ENCODE results near the gene MAPRE3. TPM values are rescaled to one million over a fixed set of nuclear protein-coding genes. Genes with fewer than 3 reads are reported as not detected.

Gene MAPRE3
- total RNA-seq, 1 experiment from 2014 or later = 0.42 TPM

DNA sequence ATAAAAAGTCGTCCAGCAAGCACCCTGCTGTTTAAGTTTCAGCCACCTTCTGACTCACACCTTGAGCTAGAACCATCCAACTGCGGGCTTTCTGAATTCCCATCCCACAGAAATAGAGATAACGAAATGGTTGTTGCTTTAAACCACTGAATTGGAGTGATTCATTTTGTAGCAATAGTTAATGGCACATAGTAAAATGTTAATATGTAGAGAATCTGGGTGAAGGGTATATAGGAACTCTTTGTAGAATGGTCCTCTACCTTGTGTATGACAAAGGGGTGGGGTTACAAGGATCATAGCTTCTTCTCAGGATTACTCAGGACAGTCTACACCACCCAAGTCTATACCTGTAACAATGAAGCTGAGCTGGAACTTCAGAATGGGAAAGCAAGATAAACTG is 2.4 kb upstream of the MAPRE3 start:
- Histone ChIP-seq H3K4me3 (ENCODE audit: insufficient read depth, low read depth, low read length) (no peak overlapping the region), H3K36me3 (replicated peaks; ENCODE audit: control insufficient read depth, insufficient read depth, low read length) (no peaks in the 10 kb centered on the region), H3K27me3 (ENCODE audit: control insufficient read depth, insufficient read depth, low read length) (peaks cover 22% of the 10 kb centered on the region)
- no peak for DNase-seq

DNA sequence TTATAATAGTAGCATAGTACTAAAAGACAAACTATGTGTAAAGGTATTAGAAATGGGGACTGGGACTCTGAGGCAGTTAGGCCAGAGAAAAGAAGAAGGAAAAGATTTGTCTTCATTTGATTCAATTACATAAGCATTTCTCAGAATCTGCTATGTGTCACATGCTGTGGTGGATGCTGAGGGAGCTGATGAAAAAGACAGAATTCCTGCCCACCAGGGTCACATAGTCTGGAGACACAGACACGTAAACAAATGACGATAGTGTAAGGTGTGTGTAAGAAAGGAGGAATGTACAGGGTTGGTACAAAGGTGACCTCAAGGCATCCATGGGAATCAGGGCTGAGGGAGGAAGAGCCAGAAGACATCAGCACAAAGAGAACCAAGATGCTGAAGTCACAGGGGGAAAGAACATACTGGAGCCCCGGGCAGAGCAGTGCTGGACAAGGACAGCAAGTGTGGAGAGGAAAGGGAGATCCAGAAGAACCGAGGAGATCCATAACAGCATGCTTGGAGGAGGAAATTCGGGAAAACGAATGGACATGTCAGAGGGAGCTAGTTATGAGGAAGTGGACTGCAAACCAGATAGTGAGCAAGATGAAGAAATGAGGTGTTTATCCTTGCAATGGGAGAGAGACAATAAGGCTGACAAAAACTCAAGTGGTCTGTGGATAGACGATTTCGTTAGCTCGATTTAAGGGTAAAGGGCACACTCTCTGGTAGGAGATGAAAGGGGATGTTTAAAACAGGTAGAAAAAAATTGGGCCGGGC is 1.2 kb upstream of the MAPRE3 start:
- no peaks in the 10 kb centered on the region for H3K36me3 ChIP-seq (replicated peaks; ENCODE audit: control insufficient read depth, insufficient read depth, low read length)
- no peak for DNase-seq
- H3K4me3 ChIP-seq (ENCODE audit: insufficient read depth, low read depth, low read length) = no peak overlapping the region
- peaks cover 22% of the 10 kb centered on the region for H3K27me3 ChIP-seq (ENCODE audit: control insufficient read depth, insufficient read depth, low read length)

DNA sequence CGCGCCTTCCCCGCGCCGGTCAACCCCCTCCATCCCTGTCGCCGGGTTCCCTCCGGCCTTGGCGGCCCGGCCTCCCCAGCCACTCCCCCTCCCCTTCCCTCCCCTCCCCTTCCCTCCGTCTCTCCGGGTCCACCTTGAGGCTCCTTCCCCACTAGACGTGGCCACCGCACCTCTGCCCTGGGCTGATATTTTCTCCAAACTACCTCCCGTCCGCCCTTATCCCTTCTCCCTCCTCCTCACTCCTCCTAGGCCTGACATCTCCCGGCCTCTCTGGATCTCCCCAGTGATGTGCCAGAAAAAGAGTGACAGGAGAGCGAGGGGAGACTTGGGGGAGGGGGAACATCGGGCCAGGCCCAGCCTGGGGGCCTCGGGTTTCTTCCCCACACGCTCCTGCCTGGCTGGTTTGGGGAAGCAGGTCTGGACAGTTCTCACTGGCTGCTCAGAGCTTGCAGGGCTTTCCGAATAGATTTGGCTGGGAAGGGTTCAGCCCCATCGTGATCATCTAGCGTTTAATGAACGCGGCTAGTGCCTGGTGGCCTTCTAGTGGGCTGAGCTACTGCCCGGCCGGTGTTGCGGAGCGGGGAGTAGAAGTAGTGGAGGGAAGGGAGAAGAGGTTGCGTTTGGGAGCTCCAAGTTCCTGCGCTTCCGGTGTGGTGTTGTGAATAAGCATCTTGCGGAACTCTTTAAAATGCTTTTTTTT is 641 bp downstream of the MAPRE3 start:
- Histone ChIP-seq H3K36me3 (replicated peaks; ENCODE audit: control insufficient read depth, insufficient read depth, low read length) (no peaks in the 10 kb centered on the region), H3K4me3 (ENCODE audit: insufficient read depth, low read depth, low read length) (peak overlapping the region; percentile 60), H3K27me3 (ENCODE audit: control insufficient read depth, insufficient read depth, low read length) (peaks cover 22% of the 10 kb centered on the region)
- DNase-seq = no peak

DNA sequence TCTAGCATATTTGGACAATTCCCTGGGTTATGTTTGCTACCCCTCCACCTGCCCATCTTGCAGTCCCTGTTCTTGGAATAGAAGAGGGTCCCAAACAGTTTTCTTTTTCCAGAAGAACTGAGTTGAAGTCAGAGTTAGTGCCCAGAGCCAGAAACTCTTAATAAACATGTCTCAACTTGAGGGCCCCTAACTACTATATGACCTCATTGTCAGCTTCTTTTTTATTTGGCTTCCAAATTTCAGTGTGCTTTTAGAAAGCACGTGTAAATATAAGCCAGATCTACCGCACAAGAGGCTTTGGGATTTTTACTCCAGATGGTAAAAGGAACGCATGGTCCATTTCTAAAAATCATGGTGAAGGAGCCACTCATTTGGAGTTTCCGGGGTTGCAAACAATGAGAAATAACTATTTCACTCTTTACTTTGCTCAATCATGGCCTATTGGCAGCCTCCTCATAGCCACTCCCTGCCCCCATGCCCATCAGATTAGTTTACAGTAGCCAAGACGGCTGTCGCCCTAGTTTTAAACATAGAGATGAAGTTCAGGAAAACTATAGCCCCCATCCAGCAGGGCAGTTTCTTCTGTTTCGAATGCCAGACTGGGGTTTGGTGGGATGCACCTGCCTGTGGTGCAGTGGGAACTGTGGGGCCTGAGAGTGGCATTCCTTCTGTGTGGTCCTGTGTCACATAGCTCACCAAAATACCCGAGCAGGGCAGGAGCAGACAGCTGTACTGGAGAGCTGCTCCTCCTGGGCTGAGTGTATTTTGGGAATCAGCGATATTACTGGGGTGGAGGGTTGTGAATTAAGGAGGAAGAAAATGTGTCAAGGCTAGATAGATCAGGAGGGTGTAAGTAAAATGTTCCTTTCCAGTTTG is 1.7 kb downstream of the MAPRE3 start:
- Histone ChIP-seq H3K4me3 (ENCODE audit: insufficient read depth, low read depth, low read length) (no peak overlapping the region; the same call in 1 of the 2 replicates), H3K36me3 (replicated peaks; ENCODE audit: control insufficient read depth, insufficient read depth, low read length) (no peaks in the 10 kb centered on the region), H3K27me3 (ENCODE audit: control insufficient read depth, insufficient read depth, low read length) (peaks cover 22% of the 10 kb centered on the region)

DNA sequence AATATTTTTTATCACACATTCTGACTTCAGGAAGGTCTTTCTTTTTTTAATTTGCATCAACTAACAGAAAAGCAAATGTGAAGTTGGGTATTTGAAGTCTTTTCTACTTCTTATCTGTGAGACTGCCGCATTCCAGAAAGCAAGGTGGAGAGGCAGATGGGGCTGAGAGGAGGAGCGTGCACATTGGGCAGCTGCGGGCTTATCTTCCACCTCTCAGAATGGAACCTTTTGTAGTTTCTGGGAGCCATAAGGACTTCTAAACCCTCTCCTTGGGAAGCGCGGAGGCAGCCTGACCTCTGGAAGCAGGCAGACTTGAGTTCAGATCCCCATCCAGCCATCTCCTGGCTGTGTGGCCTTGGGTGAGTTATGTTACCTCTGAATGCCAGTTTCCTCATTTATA is 3.9 kb downstream of the MAPRE3 start:
- peak; percentile 45 for DNase-seq
- no peak overlapping the region for H3K4me3 ChIP-seq (ENCODE audit: insufficient read depth, low read depth, low read length)
- no peaks in the 10 kb centered on the region for H3K36me3 ChIP-seq (replicated peaks; ENCODE audit: control insufficient read depth, insufficient read depth, low read length)
- peaks cover 13% of the 10 kb centered on the region for H3K27me3 ChIP-seq (ENCODE audit: control insufficient read depth, insufficient read depth, low read length)

More for the DNA sequence above, 1.7 kb downstream of the MAPRE3 start:
- DNase-seq = no peak

DNA sequence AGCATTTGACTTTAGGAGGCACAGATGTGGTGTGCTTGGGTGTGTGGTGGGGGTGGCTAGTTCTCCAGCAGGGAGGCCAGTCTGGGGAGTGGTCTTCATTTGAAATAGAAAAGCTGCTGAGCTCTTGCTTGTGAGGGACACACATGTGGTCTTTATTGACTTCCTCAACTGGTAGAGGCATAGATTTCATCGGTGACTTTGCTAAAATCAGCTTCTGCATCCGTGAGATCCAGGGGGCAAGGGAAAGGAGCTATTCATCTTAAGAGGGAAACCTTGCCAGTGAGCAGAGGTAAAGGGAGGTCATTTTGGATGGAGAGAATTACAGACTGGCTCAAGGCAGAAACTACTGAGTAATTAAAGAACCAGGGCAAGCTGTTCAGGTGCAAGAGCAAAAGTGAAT is 4.7 kb downstream of the MAPRE3 start:
- H3K36me3 ChIP-seq (replicated peaks; ENCODE audit: control insufficient read depth, insufficient read depth, low read length) = no peaks in the 10 kb centered on the region
- peaks cover 9% of the 10 kb centered on the region for H3K27me3 ChIP-seq (ENCODE audit: control insufficient read depth, insufficient read depth, low read length)
- DNase-seq = peak; percentile 48
- H3K4me3 ChIP-seq (ENCODE audit: insufficient read depth, low read depth, low read length) = no peak overlapping the region

DNA sequence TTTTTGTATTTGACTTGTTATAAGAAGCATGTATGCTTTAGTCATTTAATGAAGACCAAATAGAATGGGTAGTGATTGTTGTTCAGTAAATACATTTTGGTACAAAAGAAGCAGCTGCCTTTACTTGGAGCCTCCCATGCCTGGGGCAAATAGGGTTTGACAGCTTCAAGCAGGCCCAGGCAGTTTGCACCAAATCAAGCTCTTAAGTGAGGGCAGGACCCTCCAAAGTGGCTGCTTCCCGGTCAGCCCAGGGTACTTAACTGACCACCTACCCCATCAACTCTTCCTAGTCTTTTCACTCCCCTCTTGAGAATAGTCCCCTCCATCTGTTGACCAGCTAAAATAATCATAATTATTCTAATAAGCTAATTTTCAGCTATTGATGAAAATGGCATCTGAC is 5.2 kb downstream of the MAPRE3 start:
- no peaks in the 10 kb centered on the region for H3K36me3 ChIP-seq (replicated peaks; ENCODE audit: control insufficient read depth, insufficient read depth, low read length)
- no peak for DNase-seq
- H3K27me3 ChIP-seq (ENCODE audit: control insufficient read depth, insufficient read depth, low read length) = peaks cover 9% of the 10 kb centered on the region
- no peak overlapping the region for H3K4me3 ChIP-seq (ENCODE audit: insufficient read depth, low read depth, low read length)

DNA sequence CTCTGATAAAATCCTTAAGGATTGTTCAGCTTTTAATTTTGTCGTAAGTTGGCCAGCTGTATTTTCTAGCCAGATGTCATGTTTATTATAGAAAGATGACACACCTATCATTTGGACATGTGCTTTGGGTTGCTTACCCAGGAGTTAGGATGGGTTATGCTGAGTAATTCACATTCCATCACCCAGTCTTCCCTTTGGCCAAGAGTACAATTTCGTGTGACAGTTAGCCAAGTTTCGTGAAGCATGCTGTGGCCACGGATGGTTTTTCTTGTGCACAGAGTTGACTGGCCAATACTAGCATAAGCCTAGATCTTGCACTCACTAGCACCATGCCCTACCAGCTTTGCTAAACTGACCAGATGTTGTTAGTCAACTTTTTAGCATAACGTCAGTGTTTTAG is 5.8 kb downstream of the MAPRE3 start:
- Histone ChIP-seq H3K36me3 (replicated peaks; ENCODE audit: control insufficient read depth, insufficient read depth, low read length) (no peaks in the 10 kb centered on the region), H3K4me3 (ENCODE audit: insufficient read depth, low read depth, low read length) (no peak overlapping the region), H3K27me3 (ENCODE audit: control insufficient read depth, insufficient read depth, low read length) (peaks cover 9% of the 10 kb centered on the region)
- DNase-seq = no peak

DNA sequence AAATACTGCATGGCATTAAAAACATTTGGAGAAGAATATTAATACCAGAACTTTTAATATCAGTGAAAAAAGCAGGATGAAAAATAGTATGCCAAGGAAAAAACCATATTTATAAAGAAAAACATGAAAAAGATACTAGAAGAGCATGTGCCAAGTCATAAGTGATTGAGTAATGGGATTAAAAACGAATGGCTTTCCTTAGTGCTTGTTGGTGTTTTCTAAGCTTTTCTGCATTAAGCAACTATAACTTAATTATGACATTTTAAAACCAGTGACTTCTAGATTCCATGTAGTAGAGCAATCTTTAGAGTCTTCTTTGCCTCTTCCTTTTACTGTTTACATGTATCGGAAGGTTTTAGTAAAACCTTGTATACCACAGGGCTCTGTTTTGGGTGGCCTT is 6.6 kb downstream of the MAPRE3 start:
- Histone ChIP-seq H3K27me3 (ENCODE audit: control insufficient read depth, insufficient read depth, low read length) (peaks cover 4% of the 10 kb centered on the region), H3K4me3 (ENCODE audit: insufficient read depth, low read depth, low read length) (no peak overlapping the region), H3K36me3 (replicated peaks; ENCODE audit: control insufficient read depth, insufficient read depth, low read length) (no peaks in the 10 kb centered on the region)
- DNase-seq = no peak

DNA sequence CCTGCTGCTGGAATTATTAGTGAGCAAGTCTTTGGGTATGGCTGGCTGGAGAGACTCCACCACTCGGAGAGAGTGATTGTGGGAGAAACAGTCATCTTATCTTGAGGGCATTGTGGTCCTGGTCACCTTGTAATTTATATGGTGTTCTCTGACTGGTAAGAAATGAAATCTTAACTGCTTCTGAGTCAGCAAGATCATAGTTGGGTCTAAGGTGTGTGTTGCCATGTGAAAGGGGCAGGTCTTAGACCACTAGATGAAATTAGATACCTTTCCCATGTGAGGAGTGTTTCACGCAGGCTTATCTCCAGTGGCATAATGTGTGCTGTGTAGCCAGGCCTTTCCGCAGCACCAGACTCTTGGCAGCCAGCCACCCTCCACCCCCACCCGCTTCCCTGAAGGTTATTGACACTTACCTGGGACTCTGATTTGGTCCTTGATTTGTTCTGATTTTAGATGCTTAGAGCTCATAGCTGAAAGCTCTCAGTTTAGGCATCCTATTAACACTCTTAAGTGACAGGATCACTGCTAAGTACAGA is 7.7 kb downstream of the MAPRE3 start:
- DNase-seq = no peak
- Histone ChIP-seq H3K4me3 (ENCODE audit: insufficient read depth, low read depth, low read length) (no peak overlapping the region), H3K27me3 (ENCODE audit: control insufficient read depth, insufficient read depth, low read length) (no peaks in the 10 kb centered on the region; the same call in 1 of the 2 replicates), H3K36me3 (replicated peaks; ENCODE audit: control insufficient read depth, insufficient read depth, low read length) (no peaks in the 10 kb centered on the region)

DNA sequence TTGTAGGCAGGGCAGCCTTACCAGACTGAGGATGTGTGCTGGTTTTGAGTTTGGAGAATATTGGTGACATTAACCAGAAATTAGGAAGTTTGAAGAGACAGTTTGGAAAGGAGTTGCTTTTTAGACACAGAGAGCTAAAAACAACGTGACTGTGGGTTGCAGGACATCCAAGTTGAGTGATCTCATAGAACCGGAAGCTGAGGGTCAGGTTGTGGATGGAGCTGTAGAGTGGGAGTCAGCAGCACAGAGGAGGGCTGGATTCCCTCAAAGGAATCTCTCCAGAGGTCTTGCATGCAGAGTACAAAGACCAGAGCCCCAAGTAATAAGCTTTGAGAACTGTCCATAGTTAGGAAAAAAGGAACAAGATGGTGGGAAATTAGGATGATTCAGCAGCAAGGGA is 9.3 kb downstream of the MAPRE3 start:
- H3K36me3 ChIP-seq (replicated peaks; ENCODE audit: control insufficient read depth, insufficient read depth, low read length) = no peaks in the 10 kb centered on the region
- H3K4me3 ChIP-seq (ENCODE audit: insufficient read depth, low read depth, low read length) = no peak overlapping the region
- DNase-seq = no peak
- H3K27me3 ChIP-seq (ENCODE audit: control insufficient read depth, insufficient read depth, low read length) = no peaks in the 10 kb centered on the region; the same call in 1 of the 2 replicates

DNA sequence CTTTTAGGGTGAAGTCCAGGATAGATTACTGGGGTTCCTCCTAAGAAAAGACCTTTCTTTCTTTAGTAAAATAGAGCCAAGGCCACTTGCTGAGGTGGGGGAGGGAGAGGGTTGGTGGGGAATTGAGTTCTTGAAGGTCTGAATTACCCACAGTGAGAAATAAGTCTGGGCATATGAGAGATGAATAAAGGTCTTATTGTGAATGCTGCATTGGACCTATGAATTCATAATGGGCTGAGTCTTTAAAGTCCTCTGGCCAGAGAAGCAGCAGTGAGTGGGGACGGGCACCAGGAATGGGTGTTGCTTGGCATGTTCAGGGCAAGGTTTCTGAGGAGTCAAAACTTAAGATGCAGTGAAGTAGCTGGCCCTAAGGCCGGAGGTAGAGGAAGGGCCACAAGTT is 10.5 kb downstream of the MAPRE3 start:
- DNase-seq = no peak
- Histone ChIP-seq H3K36me3 (replicated peaks; ENCODE audit: control insufficient read depth, insufficient read depth, low read length) (no peaks in the 10 kb centered on the region), H3K27me3 (ENCODE audit: control insufficient read depth, insufficient read depth, low read length) (no peaks in the 10 kb centered on the region; the same call in 1 of the 2 replicates), H3K4me3 (ENCODE audit: insufficient read depth, low read depth, low read length) (no peak overlapping the region)

DNA sequence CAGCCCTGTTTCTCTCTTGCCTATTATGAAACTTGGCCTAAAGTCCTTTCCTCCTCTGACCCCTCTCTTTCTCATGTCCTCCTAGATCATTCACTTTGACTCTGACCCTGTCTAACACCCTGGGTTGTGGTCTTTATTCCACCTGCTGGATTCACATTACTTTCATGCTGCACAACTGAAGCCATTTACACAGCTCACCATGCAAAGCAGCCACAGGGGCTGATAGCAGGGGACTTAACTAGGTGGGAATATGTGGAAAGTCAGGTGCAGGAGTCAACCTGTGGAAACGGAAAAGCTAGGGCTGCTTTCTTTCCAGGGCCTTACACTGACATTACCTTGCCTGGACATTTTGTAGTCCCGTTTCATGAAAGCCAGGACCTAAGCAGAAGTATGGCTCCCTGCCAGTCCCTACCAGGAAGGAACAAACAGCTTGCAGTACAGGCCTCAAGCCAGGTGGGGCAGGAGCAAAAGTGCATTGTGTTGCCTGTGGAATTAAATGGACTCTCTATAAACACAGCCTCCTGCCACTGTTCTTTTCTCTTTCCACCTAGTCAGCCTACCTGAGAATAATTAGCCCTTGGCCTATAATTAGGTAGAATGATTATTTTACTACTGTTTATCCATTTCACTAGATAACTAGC is 11.8 kb downstream of the MAPRE3 start:
- Histone ChIP-seq H3K27me3 (ENCODE audit: control insufficient read depth, insufficient read depth, low read length) (no peaks in the 10 kb centered on the region), H3K4me3 (ENCODE audit: insufficient read depth, low read depth, low read length) (no peak overlapping the region), H3K36me3 (replicated peaks; ENCODE audit: control insufficient read depth, insufficient read depth, low read length) (no peaks in the 10 kb centered on the region)
- peak; percentile 69 for DNase-seq

DNA sequence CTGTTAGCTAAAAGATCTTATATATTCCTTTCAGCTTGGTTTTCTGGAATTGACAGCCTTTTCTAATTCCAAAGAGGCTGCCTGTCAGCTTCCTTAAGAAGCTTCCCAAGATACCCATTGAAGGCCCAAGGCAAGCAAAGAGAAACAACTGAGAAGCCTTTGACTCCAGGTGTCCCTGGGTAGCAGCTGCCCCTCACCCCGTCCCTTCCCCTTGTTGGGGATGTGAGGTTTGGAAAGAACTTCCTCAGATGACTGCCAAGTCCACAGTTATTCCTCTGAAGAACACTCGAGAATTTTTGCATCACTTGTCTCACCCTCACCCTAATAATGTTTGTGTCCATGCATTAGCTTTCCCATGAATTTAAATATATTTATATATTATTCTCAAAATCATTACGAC is 13.3 kb downstream of the MAPRE3 start:
- H3K27me3 ChIP-seq (ENCODE audit: control insufficient read depth, insufficient read depth, low read length) = no peaks in the 10 kb centered on the region
- H3K4me3 ChIP-seq (ENCODE audit: insufficient read depth, low read depth, low read length) = no peak overlapping the region
- no peaks in the 10 kb centered on the region for H3K36me3 ChIP-seq (replicated peaks; ENCODE audit: control insufficient read depth, insufficient read depth, low read length)
- DNase-seq = no peak
